A673 (cell line): ENCODE results near the gene RNF220.

ENCODE experiments used
- EZH2 ChIP-seq: fragments of 200-600 bp; sonication (generic); IDR thresholded peaks from 2 replicates; pipeline ENCODE4 v1.6.1; 2017; ENCODE audit warnings: borderline replicate concordance, low read depth, mild to moderate bottlenecking, mixed read lengths, antibody characterized with exemption, low read length; ENCODE audit not compliant: poor library complexity, severe bottlenecking
- TF ChIP-seq, protein P1 (sequence below): fragments of 300-800, 200-600 bp; sonication (generic); conservative IDR thresholded peaks from 2 replicates; pipeline ENCODE4 v1.5.1; 2017; ENCODE audit warnings: low read depth, mild to moderate bottlenecking, antibody characterized with exemption, low read length, moderate library complexity, mixed read lengths

DNA sequence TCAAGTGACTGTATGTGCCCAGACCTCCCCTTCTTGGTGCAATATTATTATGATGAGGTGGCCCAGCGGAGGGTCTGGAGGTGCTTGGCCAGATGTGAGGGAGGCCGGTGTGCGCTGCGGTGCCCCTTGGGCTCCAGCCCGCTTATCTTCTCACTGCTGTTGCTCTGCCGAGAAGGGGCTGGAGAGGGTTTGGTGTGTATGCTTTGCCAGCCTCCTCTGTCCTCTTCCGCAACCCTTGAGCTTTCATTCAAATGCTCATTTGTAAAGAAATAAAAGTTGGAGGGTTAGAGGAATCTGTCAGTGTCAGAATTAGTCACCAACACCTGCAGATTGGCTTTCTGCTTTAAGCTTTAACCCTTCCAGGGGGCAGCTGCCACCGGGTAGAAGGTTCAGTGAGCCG, 19.7 kb downstream of the RNF220 start:
- TF ChIP-seq, protein P1, sequence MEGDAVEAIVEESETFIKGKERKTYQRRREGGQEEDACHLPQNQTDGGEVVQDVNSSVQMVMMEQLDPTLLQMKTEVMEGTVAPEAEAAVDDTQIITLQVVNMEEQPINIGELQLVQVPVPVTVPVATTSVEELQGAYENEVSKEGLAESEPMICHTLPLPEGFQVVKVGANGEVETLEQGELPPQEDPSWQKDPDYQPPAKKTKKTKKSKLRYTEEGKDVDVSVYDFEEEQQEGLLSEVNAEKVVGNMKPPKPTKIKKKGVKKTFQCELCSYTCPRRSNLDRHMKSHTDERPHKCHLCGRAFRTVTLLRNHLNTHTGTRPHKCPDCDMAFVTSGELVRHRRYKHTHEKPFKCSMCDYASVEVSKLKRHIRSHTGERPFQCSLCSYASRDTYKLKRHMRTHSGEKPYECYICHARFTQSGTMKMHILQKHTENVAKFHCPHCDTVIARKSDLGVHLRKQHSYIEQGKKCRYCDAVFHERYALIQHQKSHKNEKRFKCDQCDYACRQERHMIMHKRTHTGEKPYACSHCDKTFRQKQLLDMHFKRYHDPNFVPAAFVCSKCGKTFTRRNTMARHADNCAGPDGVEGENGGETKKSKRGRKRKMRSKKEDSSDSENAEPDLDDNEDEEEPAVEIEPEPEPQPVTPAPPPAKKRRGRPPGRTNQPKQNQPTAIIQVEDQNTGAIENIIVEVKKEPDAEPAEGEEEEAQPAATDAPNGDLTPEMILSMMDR, result no peak
- no peak for TF ChIP-seq EZH2
